Thyroid gland (tissue), 4 donors: ENCODE data around the gene ZNF462.

ENCODE experiments used
- CTCF ChIP-seq, 6 experiments: fragments of 200-600 bp in 3 of 6; fragments of 450-650 bp in 3 of 6; sonication (generic) in 3 of 6; IDR thresholded peaks; one replicate each; pipeline ENCODE4 v1.5.1; 2016 to 2019; ENCODE audit warnings: antibody characterized with exemption in 6 of 6, mild to moderate bottlenecking in 2 of 6, inconsistent platforms in 1 of 6, moderate library complexity in 1 of 6
- POLR2A ChIP-seq, 2 donors: fragments of 450-650 bp; IDR thresholded peaks; one replicate each; pipeline ENCODE4 v1.6.1; 2017; ENCODE audit warnings: antibody characterized with exemption in 2 of 2, mild to moderate bottlenecking in 2 of 2, moderate library complexity in 1 of 2

GRCh38 chr9:107042606-107043005 lies 179.6 kb downstream of the ZNF462 start:
- TF ChIP-seq CTCF (IDR thresholded peaks at IDR 0.05) (no peak), POLR2A (IDR thresholded peaks at IDR 0.05) (no peak)
